ENCODE results near the gene NSUN4.

GRCh38 chr1:46333300-46334029, 7.1 kb upstream of the NSUN4 start:
- TF ChIP-seq CTCF (IDR thresholded peaks at IDR 0.05; ENCODE audit: low read depth, low read length, poor library complexity, severe bottlenecking), result peak; percentile 72
- TF ChIP-seq EZH2phosphoT487 (IDR thresholded peaks at IDR 0.05; ENCODE audit: borderline replicate concordance, low read length), result no peak
